ENCODE measurements around the gene ZNF433.

ZNF433 gene

DNA sequence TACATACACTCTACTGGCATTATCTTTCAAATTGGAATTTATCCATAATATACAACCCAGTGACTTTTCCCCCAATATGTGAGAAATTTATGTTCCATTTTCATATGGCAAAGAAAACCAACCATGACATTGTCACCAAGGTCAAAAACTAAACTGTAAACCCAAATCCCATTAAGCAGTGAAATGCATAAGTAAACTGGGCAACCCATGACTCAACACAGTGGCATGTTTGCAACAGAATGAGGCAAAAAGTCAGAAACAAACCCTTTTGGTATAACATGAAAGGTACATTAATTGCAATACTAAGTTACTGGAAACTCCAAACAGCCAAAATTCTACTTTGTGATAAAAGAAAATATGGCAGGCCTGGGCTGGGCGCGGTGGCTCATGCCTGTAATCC, 12.4 kb upstream of the ZNF433 start:
- Histone ChIP-seq H3K79me2 (ENCODE audit: insufficient read depth, low read depth) (no peaks in the 10 kb centered on the region), H3K36me3 (ENCODE audit: insufficient read depth) (no peaks in the 10 kb centered on the region)

DNA sequence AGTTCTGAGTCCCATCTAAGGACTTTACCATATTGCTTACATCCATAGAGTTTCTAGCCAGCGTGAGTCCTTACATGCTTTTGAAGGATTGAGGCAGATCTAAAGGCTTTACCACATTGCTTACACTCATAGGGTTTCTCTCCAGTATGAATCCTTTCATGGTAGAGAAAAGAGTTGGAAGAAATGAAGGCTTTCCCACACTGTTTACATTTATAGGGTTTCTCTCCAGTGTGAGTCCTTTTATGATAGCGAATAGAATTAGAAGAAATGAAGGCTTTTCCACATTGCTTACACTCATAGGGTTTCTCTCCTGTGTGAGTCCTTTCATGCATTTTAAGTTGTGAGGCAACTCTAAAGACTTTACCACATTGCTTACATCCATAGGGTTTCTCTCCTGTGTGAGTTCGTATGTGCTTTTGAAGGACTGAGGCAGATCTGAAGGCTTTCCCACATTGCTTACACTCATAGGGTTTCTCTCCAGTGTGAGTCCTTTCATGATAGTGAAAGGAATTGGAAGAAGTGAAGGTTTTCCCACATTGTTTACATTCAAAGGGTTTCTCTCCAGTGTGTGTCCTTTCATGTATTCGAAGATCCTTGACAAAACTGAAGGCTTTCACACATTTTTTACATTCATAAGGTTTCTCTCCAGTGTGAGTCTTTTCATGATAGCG, 8.4 kb upstream of the ZNF433 start:
- H3K4me2 ChIP-seq: no peak overlapping the region
- H3K79me2 ChIP-seq (ENCODE audit: insufficient read depth, low read depth): no peaks in the 10 kb centered on the region
- H3K36me3 ChIP-seq (ENCODE audit: insufficient read depth): no peaks in the 10 kb centered on the region
- H3K4me3 ChIP-seq (IDR thresholded peaks at IDR 0.05; ENCODE audit: insufficient read depth, low read depth, low read length): no peak overlapping the region
- H3K4me1 ChIP-seq (ENCODE audit: low read depth, poor library complexity, severe bottlenecking): no peaks in the 10 kb centered on the region
- no peak overlapping the region for H3K27ac ChIP-seq
- H3K9ac ChIP-seq: no peak overlapping the region
- TF ChIP-seq, protein P1, sequence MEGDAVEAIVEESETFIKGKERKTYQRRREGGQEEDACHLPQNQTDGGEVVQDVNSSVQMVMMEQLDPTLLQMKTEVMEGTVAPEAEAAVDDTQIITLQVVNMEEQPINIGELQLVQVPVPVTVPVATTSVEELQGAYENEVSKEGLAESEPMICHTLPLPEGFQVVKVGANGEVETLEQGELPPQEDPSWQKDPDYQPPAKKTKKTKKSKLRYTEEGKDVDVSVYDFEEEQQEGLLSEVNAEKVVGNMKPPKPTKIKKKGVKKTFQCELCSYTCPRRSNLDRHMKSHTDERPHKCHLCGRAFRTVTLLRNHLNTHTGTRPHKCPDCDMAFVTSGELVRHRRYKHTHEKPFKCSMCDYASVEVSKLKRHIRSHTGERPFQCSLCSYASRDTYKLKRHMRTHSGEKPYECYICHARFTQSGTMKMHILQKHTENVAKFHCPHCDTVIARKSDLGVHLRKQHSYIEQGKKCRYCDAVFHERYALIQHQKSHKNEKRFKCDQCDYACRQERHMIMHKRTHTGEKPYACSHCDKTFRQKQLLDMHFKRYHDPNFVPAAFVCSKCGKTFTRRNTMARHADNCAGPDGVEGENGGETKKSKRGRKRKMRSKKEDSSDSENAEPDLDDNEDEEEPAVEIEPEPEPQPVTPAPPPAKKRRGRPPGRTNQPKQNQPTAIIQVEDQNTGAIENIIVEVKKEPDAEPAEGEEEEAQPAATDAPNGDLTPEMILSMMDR (conservative IDR thresholded peaks at IDR 0.05; ENCODE audit: low read depth, low read length): no peak
- H3K27me3 ChIP-seq (ENCODE audit: insufficient read depth, low read depth): no peaks in the 10 kb centered on the region
- no peaks in the 10 kb centered on the region for H4K20me1 ChIP-seq (ENCODE audit: insufficient read depth)
- no peak overlapping the region for H2AFZ ChIP-seq (ENCODE audit: low read depth)

More for the DNA sequence above, 12.4 kb upstream of the ZNF433 start:
- H3K4me2 ChIP-seq: no peak overlapping the region
- no peak overlapping the region for H3K9ac ChIP-seq
- TF ChIP-seq, protein P1 (conservative IDR thresholded peaks at IDR 0.05; ENCODE audit: low read depth, low read length): no peak
- no peak overlapping the region for H2AFZ ChIP-seq (ENCODE audit: low read depth)
- no peaks in the 10 kb centered on the region for H3K4me1 ChIP-seq (ENCODE audit: low read depth, poor library complexity, severe bottlenecking)
- H3K27ac ChIP-seq: no peak overlapping the region
- no peak overlapping the region for H3K4me3 ChIP-seq (IDR thresholded peaks at IDR 0.05; ENCODE audit: insufficient read depth, low read depth, low read length)
- H4K20me1 ChIP-seq (ENCODE audit: insufficient read depth): no peaks in the 10 kb centered on the region
- H3K27me3 ChIP-seq (ENCODE audit: insufficient read depth, low read depth): no peaks in the 10 kb centered on the region

DNA sequence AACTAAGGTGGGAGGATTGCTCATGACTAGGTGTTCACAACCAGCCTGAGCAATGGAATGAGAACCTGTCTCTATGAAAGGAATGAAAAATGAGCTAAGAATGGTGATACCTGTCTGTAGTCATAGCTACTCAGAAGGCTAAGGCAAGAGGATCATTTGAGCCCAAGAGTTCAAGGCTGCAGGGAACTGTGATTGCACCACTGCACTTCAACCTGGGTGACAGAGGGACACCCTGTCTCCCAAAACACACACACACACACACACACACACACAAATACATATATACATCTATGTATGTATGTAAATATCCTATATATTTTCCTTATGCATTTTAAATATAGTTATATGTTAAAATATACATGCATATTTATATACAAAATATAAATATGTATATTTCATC, 7.4 kb upstream of the ZNF433 start:
- Histone ChIP-seq H2AFZ (ENCODE audit: low read depth) (no peak overlapping the region), H3K4me3 (IDR thresholded peaks at IDR 0.05; ENCODE audit: insufficient read depth, low read depth, low read length) (no peak overlapping the region), H3K27ac (no peak overlapping the region), H4K20me1 (ENCODE audit: insufficient read depth) (no peaks in the 10 kb centered on the region), H3K4me1 (ENCODE audit: low read depth, poor library complexity, severe bottlenecking) (no peaks in the 10 kb centered on the region), H3K4me2 (no peak overlapping the region), H3K79me2 (ENCODE audit: insufficient read depth, low read depth) (no peaks in the 10 kb centered on the region), H3K9ac (no peak overlapping the region), H3K27me3 (ENCODE audit: insufficient read depth, low read depth) (no peaks in the 10 kb centered on the region), H3K36me3 (ENCODE audit: insufficient read depth) (no peaks in the 10 kb centered on the region)
- TF ChIP-seq, protein P1 (conservative IDR thresholded peaks at IDR 0.05; ENCODE audit: low read depth, low read length): no peak

DNA sequence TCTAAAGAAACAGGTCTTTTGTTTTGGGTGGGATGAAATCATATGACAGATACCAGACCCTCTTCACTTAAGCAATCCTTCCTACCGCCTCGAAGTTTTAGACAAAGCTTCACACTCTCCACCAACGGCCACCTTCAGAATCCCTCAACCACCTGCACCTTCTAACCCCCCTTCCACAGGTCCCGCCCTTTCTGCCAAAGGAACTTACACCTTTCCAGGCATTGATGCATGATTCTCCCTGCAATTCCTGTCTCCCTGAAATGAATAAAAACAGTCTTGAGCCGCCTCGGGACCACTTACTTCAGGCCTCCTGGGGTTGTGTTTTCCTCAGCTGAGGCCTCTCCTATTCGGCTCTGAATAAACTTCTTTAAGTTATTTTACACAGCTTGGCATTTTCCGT, 859 bp downstream of the ZNF433 start:
- no peaks in the 10 kb centered on the region for H4K20me1 ChIP-seq (ENCODE audit: insufficient read depth)
- TF ChIP-seq, protein P1 (conservative IDR thresholded peaks at IDR 0.05; ENCODE audit: low read depth, low read length): no peak
- H3K4me2 ChIP-seq: no peak overlapping the region
- no peaks in the 10 kb centered on the region for H3K27me3 ChIP-seq (ENCODE audit: insufficient read depth, low read depth)
- H3K9ac ChIP-seq: no peak overlapping the region
- H3K27ac ChIP-seq: no peak overlapping the region
- H3K36me3 ChIP-seq (ENCODE audit: insufficient read depth): no peaks in the 10 kb centered on the region
- no peak overlapping the region for H3K4me3 ChIP-seq (IDR thresholded peaks at IDR 0.05; ENCODE audit: insufficient read depth, low read depth, low read length)
- H3K79me2 ChIP-seq (ENCODE audit: insufficient read depth, low read depth): no peaks in the 10 kb centered on the region
- H3K4me1 ChIP-seq (ENCODE audit: low read depth, poor library complexity, severe bottlenecking): no peaks in the 10 kb centered on the region
- no peak overlapping the region for H2AFZ ChIP-seq (ENCODE audit: low read depth)

Data from KMS-11 (cell line).